CD4-positive, alpha-beta T cell treated with Interleukin-6 for 4 hours (primary cell): ENCODE results near the gene TARM1.

Experiments
- DNase-seq: peaks from one replicate; pipeline ENCODE4 v3.0.0-alpha.2; 2020; ENCODE audit warnings: mixed read lengths

TARM1 gene

GRCh38 chr19:54029930-54030490, 51.2 kb downstream of the TARM1 start:
- peak; percentile 65 for DNase-seq

- DNase-seq = no peak
Observed at GRCh38 chr19:54029301-54029700, 51.9 kb downstream of the TARM1 start.

- DNase-seq = no peak
Observed at GRCh38 chr19:54026656-54027055, 54.5 kb downstream of the TARM1 start.

- DNase-seq = no peak
Observed at GRCh38 chr19:54024660-54025059, 56.5 kb downstream of the TARM1 start.

- no peak for DNase-seq
Observed at GRCh38 chr19:54023191-54023590, 58.0 kb downstream of the TARM1 start.

- DNase-seq = no peak
Observed at GRCh38 chr19:54021932-54022331, 59.2 kb downstream of the TARM1 start.

- DNase-seq = no peak
Observed at GRCh38 chr19:54021363-54021762, 59.8 kb downstream of the TARM1 start.
